ENCODE data around the gene HCK.
"Not testable (repeated sequence)": the region's sequence is repeated elsewhere in the genome, so short reads cannot be mapped to it uniquely, and the experiment has no call there.

Gene HCK

DNA sequence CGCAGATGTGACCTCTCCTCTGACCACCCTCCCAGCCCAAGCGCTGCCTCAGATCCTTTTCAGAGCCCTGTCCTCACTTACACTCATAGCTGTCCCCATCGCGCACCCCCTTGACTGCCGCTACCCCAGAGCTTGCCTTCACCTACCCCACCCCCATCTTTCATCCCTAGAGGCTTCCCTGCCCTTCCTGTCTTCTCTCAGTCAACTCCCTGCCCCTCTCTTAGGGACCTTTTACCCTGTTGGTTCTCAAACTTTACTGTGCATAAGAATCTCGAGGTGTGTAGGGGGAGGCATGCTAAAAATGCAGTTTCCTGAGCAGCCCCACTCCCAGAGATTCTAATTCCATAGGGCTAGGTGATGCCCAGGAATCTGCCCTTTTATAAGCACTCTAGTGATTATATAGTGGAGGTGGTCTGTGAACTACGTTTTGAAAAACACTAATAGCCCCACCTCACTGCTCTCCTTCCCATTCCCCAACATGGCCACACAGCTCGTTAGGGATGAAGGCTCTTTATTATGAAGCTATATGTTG, 58.2 kb downstream of the HCK start:
- DNase-seq = no peak

DNA sequence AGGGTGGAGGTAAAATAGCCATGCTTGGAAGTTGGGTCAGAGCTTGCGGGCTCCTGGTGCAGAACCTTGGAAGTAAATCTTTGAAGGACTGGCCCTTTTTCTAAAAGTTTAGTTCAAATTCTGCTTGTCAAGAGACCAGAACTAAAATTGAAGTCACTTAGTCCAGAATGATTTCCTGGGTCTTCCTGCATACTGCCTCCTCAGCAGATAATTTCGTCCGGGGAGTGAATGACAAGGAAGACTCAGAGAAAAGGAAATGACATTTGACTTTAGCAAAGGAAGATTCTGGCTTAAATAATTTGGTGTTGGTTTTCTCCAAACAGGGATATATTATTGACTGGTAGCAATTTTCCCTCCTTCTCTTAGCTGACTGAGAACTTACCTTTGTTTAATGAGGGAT, 58.7 kb downstream of the HCK start:
- no peak for DNase-seq

DNA sequence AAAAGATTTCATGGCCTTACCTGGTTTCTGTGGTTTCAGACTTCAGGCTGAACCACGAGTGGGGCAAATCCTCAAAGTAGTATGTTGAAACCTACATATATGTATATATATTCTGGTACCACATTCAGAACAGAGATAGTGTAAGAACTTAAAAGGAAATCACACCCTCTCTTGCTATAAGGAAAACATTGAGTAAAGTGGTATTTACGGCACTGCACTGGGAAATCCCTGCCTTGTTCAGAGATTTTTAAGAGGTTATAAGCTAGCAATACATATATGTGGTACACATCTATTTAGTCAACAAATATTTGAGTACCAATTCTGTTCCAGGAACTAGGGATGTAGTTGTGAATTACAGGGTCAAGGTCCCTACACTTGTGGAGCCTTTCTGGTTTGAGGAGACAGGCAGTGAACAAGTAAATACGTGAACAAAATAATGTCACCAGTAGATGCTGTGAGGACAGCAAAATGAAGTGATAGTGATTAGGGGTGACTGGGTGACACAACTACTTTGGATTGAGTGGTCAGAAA, 59.2 kb downstream of the HCK start:
- DNase-seq = no peak

DNA sequence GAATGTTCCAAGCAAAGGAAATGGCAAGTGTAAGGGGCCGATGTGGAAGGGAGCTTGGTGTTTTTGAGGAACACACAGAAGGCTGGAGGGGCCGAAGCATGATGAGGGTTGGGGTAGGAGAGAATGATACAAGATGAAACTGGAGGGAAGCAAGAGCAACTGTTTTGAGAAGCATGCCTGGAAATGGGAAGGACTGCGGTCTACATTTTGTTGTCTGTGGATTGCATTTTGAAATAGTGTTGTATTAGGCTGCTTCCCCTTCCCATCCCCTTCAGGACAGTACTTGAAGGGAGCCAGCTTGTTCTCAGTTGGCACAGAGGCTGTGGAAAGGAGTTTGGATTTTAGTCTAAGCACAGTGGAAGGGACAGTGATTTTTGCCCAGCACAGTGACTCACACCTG, 59.7 kb downstream of the HCK start:
- no peak for DNase-seq

DNA sequence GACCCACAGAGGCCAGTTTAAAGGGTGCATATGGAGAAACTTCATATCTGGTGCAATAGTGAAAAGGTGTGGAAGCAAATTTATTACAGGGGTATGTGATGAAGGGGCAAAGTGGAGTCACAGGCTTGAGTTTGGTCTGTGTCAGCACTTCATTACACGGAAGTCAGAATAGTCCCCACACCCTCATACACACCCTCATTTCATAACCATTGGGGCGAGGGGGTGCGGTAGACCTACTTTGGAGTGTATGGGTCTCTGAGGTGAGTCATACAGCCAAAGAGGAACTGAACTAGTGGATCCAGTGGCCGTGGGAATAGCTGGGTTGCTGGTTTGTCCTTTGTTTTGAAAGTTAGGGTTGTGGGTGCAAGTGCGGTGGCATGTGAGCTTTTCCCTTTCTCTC, 60.8 kb downstream of the HCK start:
- no peak for DNase-seq

DNA sequence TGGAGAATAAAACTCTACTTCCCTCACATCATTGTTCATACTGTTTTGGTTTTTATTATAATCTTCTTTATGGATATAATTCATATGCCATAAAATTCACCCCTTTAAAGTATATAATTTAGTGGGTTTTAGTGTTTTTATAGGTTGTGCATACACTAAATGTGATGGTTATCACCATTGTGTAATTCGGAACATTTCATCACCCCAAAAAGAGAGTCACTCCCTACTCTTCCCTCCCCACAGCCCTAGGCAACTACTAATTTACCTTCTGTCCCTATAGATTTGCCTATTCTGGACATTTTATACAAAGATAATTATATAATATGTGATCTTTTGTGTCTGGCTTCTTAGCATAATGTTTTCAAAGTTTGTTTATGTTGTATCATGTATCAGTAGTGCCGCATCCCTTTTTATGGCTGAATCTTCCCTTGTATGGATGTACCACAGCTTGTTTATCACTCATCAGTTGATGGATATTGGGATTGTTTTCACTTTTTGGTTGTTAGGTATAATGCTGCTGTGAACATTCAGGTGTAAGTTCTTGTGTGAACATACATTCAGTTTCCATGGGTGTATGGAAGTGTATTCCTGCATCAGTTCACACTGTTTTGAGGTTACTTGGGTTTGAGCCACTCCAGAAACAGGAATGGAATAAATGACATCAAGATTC, 61.7 kb downstream of the HCK start:
- DNase-seq = no peak

DNA sequence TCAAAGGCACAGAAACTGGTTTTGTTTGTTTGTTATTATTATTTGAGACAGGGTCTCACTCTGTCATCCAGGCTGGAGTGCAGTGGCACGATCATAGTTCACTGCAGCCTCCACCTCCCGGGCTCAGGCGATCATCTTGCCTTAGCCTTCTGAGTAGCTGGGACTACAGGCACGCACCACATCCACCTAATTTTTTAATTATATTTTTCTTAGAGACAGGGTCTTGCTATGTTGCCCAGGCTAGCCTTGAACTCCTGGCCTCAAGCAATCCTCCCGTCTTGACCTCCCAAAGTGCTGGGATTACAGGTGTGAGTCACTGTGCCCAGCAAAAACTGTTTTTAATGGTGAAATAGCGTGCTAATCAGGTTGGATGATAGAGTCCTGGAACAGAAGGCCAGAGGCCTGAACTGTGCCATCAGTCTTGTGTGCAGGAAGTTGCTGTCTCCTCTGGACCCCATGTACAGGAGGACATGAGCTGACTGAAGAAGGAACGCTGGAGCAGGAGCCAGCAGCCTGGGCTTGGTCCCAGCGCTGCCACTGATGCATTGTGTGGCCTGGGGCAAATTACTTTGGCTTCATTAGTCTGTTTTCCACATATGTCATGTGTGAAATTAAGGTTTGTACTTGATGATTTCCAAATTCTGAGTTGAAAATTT, 62.4 kb downstream of the HCK start:
- no peak for DNase-seq

DNA sequence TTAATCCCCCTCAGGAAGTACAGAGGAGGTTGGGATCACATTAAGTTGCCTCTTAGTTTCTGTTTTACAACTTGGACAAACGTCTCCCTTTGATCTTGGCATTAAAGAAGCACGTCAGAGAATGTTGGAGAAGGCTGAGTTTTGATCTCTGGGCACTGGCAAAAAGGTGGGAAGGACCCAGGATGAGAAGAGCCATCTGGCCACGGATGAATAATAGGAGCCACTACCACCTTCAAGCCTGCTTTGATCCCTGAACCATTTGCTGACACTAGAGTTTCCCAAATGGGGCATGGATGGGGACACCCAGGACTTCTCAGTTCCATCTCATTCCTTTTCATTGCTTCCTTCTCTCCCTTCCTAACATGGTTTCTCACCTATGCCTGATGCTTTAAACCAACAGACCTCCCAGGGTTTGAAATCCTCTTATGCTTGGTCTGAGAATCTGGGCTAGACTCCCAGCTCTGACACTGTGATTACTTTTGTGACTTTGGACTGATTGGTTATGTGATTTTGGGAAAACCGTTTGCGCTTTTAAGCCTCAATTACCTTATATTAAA, 63.2 kb downstream of the HCK start:
- no peak for DNase-seq

DNA sequence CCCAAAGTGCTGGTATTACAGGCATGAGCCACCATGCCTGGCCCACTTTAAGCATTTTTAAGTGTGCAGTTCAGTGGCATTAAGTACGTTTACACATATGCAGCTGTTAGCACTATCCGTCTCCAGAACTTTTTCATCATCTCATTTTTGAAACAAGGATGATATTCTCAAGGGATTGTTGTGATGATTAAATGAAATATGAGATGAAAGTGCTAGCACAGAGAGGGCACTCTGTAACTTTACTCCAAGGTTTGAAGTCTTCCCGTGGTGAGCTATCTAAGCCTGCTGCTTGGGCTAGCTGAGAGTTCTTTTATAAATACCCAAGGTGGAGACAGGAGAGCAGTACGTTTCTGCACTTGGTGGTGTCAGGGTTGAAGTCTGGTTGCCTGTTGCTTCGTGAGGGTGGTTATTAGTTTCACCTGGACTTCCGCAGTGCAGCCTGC, 64.1 kb downstream of the HCK start:
- peak; percentile 92 for DNase-seq

DNA sequence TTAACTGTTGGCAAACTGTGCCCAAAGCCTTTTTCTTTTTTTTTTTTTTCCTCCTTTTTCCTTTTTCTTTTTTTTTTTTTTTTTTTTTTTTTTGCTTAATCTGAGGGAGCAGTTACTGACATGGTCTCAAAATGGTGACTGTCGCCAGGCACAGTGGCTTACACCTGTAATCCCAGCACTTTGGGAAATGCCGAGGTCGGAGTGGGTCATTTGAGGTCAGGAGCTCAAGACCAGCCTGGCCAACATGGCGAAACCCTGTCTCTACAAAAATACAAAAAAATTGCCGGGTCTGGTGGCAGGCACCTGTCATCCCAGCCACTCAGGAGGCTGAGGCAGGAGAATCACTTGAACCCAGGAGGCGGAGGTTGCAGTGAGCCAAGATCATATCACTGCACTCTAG, 64.8 kb downstream of the HCK start:
- DNase-seq = not testable (repeated sequence)

DNA sequence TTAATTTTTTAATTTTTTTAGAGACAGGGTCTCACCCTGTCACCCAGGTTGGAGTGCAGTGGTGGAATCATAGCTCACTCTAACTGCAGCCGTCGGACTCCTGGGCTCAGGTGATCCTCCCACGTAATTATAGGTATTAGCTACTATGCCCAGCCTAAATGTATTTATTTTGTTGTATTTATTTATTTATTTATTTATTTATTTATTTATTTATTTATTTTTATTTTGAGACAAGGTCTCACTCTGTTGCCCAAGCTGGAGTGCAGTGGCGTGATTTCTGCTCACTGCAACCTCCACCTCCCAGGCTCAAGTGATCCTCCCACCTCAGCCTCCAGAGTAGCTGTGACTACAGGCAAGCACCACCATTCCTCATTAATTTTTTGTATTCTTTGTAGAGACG, 66.4 kb downstream of the HCK start:
- not testable (repeated sequence) for DNase-seq

DNA sequence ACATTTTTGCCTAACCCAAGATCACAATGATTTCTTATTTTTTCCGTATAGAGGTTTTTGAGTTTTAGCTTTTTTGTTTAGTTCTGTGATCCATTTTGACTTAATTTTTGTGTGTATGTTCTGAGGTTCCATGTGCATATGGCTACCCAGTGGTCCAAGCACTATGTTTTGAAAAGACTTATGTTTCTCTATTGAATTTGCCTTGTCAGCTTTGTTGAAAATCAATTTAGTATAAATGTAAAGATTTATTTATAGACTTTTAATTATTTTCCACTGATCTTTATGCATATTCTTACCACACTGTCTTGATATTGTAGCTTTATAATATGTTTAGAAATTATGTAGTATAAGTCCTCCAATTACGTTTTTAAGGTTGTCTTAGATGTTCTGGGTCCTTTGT, 67.7 kb downstream of the HCK start:
- DNase-seq = no peak

DNA sequence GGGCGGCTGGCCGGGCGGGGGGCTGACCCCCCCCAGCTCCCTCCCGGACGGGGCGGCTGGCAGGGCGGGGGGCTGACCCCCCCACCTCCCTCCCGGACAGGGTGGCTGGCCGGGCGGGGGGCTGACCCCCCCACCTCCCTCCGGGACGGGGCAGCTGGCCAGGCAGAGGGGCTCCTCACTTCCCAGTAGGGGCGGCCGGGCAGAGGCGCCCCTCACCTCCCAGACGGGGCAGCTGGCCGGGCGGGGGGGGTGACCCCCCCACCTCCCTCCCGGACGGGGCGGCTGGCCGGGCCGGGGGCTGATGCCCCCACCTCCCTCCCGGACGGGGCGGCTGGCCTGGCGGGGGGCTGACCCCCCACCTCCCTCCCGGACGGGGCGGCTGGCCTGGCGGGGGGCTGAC, 69.9 kb downstream of the HCK start:
- DNase-seq = not testable (repeated sequence)

DNA sequence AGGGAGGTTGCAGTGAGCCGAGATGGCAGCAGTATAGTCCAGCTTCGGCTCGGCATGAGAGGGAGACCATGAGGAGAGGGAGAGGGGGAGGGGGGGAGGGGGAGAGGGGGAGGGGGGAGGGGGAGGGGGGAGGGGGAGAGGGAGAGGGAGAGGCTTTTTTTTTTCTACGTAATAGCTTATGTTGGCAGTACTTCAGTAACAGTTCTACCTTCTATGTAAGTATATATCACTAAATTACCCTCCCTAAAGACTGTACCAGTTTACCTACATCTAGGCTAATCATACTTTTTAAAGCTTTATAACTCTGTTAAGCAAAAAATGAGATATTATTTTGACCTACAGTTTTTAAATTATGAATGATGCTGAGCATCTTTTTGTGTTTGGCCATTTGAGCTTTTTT, 71.0 kb downstream of the HCK start:
- DNase-seq = no peak

DNA sequence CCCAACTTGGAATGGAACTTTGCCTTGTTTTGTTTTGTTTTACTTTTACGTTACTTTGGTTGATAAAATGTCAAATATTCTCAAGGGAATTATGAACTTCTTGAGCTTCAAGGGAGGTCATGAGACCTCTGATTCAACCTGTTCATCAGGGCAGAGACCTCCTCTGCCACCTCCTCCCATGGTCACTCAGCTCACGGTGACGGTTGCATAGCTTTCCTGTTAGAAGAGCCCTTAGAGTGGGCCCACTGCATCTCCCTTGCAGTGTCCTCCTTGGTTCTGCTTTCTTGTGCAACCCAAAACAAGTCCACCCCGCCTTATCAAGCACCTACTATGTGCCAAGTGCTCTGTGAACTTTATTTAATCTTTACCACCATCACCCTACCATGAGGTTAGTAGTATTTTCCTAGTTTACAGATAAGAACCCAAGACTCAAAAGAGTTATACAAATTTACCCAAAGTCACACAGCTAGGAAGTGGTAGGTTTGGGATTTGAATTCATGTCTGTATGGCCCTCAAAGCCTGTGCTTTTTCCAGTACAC, 72.9 kb downstream of the HCK start:
- DNase-seq = no peak

DNA sequence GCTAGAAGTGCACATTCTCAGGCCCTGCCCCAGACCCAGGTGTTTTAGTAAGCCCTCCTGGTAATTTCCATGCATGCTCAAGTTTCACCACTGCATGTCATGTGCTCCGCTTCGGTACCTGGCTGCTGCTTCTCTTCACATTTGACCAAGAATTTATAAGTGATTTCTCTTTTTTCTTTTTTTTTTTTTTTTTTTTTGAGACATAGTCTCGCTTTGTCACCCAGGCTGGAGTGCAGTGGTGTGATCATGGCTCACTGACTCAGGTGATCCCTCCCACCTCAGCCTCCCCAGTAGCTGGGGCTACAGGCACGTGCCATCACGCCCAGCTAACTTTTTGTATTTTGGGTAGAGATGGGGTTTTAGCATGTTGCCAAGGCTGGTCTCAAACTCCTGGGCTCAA, 73.5 kb downstream of the HCK start:
- peak; percentile 16 for DNase-seq

DNA sequence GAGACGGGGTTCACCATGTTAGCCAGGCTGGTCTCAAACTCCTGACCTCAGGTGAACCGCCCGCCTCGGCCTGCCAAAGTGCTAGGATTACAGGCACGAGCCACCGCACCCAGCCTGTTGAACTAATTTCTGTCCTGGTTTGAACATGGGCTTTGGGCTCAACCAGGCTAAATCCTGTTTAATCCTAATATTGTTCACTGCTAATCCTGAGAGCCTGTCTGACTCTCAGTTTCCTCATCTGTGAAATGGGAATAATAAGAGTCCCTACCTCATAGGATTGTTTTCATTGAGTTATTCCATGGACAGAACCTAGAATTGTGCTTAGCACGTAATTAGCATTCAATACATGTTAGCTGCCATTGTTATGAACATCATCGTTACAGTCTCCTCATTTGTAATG, 74.9 kb downstream of the HCK start:
- no peak for DNase-seq

DNA sequence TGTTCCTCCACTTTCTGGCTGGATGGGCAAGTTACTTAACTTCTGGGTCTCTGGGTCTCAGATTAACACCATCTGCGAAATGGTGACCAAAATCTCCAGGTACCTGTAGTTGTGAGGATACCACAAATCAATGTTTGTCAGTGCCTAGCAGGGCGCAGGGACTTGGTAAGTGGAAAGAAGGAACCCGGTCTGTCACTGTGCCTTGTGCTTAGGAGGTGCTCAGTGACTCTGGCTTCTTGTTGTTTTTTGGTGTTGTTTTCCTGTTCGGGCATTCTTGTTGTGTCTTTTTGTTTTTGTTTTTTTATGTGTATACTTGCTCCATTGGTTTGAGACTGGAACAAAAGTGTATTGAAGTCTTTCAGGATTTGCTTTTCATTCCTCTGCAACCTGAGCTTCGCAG, 75.3 kb downstream of the HCK start:
- DNase-seq = no peak

DNA sequence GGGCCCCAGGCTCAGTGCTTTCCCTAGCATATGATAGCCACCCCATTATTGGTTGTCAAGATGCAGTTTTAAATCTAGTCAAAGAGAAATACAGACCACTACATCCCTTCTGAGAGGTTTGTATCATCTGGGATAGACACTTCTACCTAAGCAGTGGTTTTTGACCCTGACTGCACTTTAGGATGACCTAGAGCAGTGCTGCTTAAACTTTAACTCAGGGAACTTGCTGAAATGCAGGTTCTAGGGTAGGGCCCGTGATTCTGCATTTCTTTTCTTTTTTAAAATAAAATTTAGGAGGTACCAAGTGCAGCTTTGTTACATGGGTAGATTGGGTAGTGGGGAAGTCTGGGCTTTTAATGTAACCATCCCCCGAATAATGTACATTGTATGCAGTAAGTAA, 76.1 kb downstream of the HCK start:
- no peak for DNase-seq

DNA sequence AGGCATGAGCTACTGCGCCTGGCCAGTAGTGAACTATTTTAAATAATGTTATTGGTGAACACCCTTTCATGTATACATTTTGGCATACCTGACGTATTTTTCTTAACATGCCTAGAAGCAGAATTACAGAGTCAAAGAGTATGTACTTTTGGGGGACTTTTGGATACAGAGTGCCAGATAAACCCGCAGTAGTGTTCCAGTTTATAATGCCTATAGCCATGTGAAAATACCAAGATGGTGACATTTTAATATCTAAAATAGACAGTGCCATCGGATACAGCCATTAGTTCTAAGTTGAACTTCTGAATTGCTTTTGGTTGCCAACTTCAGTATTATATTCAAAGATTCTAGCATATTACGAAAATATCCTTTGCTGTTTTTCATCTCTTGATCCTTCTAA, 77.8 kb downstream of the HCK start:
- no peak for DNase-seq

DNA sequence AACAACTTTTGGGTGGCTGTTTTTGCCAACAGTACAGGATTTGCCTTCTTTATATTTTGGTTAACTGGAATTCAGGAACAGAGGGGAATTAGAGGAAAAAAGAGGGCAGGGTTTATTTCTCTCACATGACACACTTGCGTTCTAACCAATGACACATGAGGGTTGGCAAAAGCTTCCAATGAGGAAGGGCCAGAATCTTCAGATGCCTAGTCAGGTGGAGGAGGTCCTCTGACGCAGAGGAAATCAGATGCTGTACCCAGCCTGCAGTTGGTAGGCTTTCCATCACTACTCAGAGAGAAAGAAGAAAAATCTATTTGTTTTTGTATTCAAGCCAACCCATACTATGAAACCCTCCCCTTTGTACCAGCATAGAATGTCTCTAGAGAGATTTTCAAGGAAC, 78.3 kb downstream of the HCK start:
- no peak for DNase-seq

DNA sequence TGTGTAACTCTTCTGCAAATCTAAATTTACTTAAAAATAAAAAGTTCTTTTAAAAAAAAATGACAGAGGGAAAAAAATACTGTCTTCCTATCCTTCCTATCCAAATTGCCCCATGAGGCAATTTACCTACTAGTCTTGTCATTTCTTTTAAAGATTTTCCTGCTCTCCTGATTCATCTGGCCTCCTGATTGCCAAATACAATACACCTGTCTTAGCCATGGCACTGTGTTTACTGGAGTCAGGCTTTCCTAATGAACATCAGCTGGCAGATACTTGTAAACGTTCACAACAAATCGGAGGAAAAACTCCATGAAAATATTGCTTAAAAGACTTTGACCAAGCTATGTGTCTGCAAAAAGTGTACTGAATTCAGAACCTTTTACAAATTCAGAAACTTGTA, 78.9 kb downstream of the HCK start:
- DNase-seq = no peak

DNA sequence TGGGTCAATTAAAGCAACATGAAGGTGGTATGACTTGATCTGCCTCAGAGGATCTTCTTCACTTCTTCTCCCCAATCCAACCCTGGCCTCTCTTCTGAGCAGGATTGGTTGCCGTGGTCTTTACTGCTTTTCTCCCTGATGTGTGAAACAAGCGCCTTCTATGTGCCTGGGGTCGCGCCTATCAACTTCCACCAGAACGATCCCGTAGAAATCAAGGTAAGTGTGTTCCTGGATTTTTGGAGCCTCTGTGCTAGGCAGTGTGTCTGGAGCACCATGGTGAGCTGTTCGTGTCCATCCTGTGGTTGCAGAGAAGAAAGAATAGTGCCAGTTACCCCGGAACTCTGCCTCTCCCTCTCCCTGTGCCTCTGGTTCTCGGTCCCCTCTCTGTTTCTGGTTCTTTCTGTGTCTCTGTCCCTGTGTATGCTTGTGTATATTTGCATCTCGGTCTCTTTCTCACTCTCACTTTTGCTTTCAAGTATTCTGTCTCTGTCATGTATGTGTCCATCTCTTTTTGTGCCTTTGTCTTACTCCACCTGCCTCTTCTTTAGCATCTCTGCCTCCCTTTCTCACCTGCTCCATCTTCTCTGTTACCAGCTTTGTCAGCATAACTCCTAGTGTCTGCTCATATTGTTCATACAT, 81.0 kb downstream of the HCK start:
- DNase-seq = no peak
